ENCODE measurements around the gene ZFPL1.

ZFPL1 gene

DNA sequence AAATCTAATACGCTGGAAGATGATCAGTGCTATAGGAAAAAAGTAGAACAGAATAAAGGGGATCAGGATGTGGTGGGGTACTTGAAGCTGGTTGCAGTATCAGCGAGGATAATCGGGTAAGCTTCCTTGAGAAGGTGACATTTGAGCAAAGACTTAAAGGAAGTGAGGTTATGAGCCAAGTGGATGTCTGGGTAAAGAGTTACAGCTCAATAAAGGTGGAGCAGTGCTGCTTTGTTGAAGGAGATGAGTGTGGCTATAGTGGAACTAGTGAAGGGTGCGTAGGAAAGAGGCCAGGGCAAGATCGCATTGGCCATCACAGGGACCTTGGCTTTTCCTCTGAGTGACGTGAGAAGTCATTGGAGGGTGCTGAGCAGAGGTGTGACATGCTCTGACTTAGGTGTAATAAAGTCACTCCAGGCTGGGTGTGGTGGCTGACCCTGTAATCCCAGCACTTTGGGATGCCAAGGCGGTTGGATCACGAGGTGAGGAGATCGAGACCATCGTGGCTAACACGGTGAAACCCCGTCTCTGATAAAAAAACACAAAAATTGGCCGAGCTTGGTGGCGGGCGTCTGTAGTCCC, 52.6 kb downstream of the ZFPL1 start:
- H3K27ac ChIP-seq (ENCODE audit: insufficient read depth, low read depth, low read length, poor library complexity, severe bottlenecking): no peak overlapping the region
- WGBS, 2 experiments: 91% methylated on average over 15 of the region's 15 CpGs
- H3K4me1 ChIP-seq (ENCODE audit: control insufficient read depth, insufficient read depth, low read length): peaks cover 11% of the 10 kb centered on the region
- no peak overlapping the region for H3K4me3 ChIP-seq (ENCODE audit: insufficient read depth, low read depth, low read length)
- H3K9me3 ChIP-seq (ENCODE audit: control insufficient read depth, low read length): no peaks in the 10 kb centered on the region
- H3K27me3 ChIP-seq (ENCODE audit: control insufficient read depth, insufficient read depth, low read length, poor library complexity, severe bottlenecking): peaks cover 8% of the 10 kb centered on the region
- no peaks in the 10 kb centered on the region for H3K36me3 ChIP-seq (ENCODE audit: control insufficient read depth, insufficient read depth, low read length)

All from ectodermal cell (in vitro differentiated cells).